ENCODE data around the gene NEDD4L. TPM values are rescaled to one million over a fixed set of nuclear protein-coding genes. Genes with fewer than 3 reads are reported as not detected.
A peak's percentile ranks its signal among the peaks of the same experiment; 100 is the strongest.

The NEDD4L gene
- total and polyA plus RNA-seq, 2 experiments from 2014 or later, result 36.2 to 72.3 TPM

- H3K27me3 ChIP-seq (ENCODE audit: insufficient read depth), result no peaks in the 10 kb centered on the region
- Mint-ChIP-seq H3K4me3 (no peak overlapping the region), H3K4me1 (peaks cover 43% of the 10 kb centered on the region), H3K9me3 (no peaks in the 10 kb centered on the region), H3K36me3 (ENCODE audit: low read depth) (no peaks in the 10 kb centered on the region; the same call in 2 of the 3 replicates), H3K27me3 (ENCODE audit: insufficient read depth, low read depth, poor library complexity) (peaks cover 4% of the 10 kb centered on the region), H3K27ac (peak overlapping the region; percentile 32; the same call in 1 of the 2 replicates)
- peaks cover 84% of the 10 kb centered on the region for H3K79me2 ChIP-seq (replicated peaks; ENCODE audit: insufficient read depth)
- TF ChIP-seq EZH2phosphoT487 (IDR thresholded peaks at IDR 0.05; ENCODE audit: unreplicated experiment), result no peak
- TF ChIP-seq ZNF331 (CRISPR knock-in tag; IDR thresholded peaks at IDR 0.05; ENCODE audit: low read depth), result no peak
- no peak for TF ChIP-seq NANOG (IDR thresholded peaks at IDR 0.05; ENCODE audit: borderline replicate concordance)
- TF ChIP-seq JUNB (IDR thresholded peaks at IDR 0.05; ENCODE audit: unreplicated experiment), result no peak
- no peak for TF ChIP-seq STAT1 (IDR thresholded peaks at IDR 0.05; ENCODE audit: unreplicated experiment)
- TF ChIP-seq CREB1 (CRISPR knock-in tag; IDR thresholded peaks at IDR 0.05; ENCODE audit: low read depth), result no peak
- TF ChIP-seq ZNF114 (CRISPR knock-in tag; IDR thresholded peaks at IDR 0.05), result no peak
- no peaks in the 10 kb centered on the region for H3K36me3 ChIP-seq (ENCODE audit: insufficient read depth)
- DNase-seq (ENCODE audit: low spot score) (no peak), ATAC-seq (no peak)
- H3K4me1 ChIP-seq (ENCODE audit: insufficient read depth), result peaks cover 16% of the 10 kb centered on the region
- H4K20me1 ChIP-seq (replicated peaks; ENCODE audit: insufficient read depth), result peaks cover 19% of the 10 kb centered on the region
- no peak overlapping the region for H3K4me3 ChIP-seq
- H3K4me2 ChIP-seq, result no peak overlapping the region
- H3K9me2 ChIP-seq (ENCODE audit: insufficient read depth), result no peaks in the 10 kb centered on the region
- H3K27ac ChIP-seq (ENCODE audit: low read depth), result no peak overlapping the region
- H3F3A ChIP-seq (replicated peaks; ENCODE audit: low read depth), result no peaks in the 10 kb centered on the region
- no peak overlapping the region for H2AFZ ChIP-seq
These were observed 74.5 kb downstream of the NEDD4L start for GRCh38 chr18:58118536-58118935.

GRCh38 chr18:58119819-58120218 is 75.8 kb downstream of the NEDD4L start:
- Histone ChIP-seq H4K20me1 (replicated peaks; ENCODE audit: insufficient read depth) (peaks cover 11% of the 10 kb centered on the region), H3K27me3 (ENCODE audit: insufficient read depth) (no peaks in the 10 kb centered on the region), H3K4me1 (ENCODE audit: insufficient read depth) (peaks cover 12% of the 10 kb centered on the region), H3K27ac (ENCODE audit: low read depth) (peak overlapping the region; percentile 55; the same call in 1 of the 2 replicates), H3K9me2 (ENCODE audit: insufficient read depth) (no peaks in the 10 kb centered on the region), H3K79me2 (replicated peaks; ENCODE audit: insufficient read depth) (peaks cover 84% of the 10 kb centered on the region), H2AFZ (no peak overlapping the region), H3K4me3 (no peak overlapping the region), H3K4me2 (no peak overlapping the region), H3F3A (replicated peaks; ENCODE audit: low read depth) (no peaks in the 10 kb centered on the region), H3K36me3 (ENCODE audit: insufficient read depth) (no peaks in the 10 kb centered on the region)
- ATAC-seq (no peak), DNase-seq (ENCODE audit: low spot score) (no peak)
- Mint-ChIP-seq H3K36me3 (ENCODE audit: low read depth) (no peaks in the 10 kb centered on the region; the same call in 2 of the 3 replicates), H3K27ac (0 out of 2 replicates have a peak overlapping the region, but pooled peaks have one; percentile 6), H3K4me3 (no peak overlapping the region), H3K27me3 (ENCODE audit: insufficient read depth, low read depth, poor library complexity) (peaks cover 4% of the 10 kb centered on the region), H3K9me3 (no peaks in the 10 kb centered on the region), H3K4me1 (peaks cover 38% of the 10 kb centered on the region)
- TF ChIP-seq STAT1 (IDR thresholded peaks at IDR 0.05; ENCODE audit: unreplicated experiment) (no peak), CREB1 (CRISPR knock-in tag; IDR thresholded peaks at IDR 0.05; ENCODE audit: low read depth) (no peak), REST (IDR thresholded peaks at IDR 0.05; ENCODE audit: unreplicated experiment) (no peak), ETS1 (IDR thresholded peaks at IDR 0.05) (no peak), ZNF462 (CRISPR knock-in tag; IDR thresholded peaks at IDR 0.05) (no peak)
